Measurements from ENCODE around the gene DCC.

The DCC gene

DNA sequence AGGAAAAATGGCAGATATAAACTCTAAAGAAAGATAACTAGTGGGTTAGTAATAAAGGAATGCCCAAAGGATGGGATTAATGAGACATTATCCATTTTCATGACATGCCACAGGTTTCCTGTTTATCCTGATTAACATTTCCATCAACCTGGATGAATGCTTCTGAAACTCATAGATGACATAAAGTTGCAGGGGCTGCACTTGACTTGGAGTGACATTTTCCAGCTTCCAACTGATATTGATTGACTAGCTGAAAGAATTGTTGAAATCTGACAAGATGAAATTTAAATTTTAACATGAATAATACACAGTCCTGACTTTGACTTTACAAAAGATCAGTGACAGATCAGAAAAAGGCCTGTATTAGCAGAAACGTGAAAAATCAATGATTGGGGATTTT, 214.2 kb downstream of the DCC start:
- Histone ChIP-seq H3K27me3 (replicated peaks; ENCODE audit: control insufficient read depth, insufficient read depth, low read length) (no peaks in the 10 kb centered on the region), H3K4me3 (replicated peaks; ENCODE audit: low read depth, low read length) (no peak overlapping the region), H3K36me3 (ENCODE audit: control insufficient read depth, insufficient read depth, low read length) (no peaks in the 10 kb centered on the region)
- TF ChIP-seq, protein P1, sequence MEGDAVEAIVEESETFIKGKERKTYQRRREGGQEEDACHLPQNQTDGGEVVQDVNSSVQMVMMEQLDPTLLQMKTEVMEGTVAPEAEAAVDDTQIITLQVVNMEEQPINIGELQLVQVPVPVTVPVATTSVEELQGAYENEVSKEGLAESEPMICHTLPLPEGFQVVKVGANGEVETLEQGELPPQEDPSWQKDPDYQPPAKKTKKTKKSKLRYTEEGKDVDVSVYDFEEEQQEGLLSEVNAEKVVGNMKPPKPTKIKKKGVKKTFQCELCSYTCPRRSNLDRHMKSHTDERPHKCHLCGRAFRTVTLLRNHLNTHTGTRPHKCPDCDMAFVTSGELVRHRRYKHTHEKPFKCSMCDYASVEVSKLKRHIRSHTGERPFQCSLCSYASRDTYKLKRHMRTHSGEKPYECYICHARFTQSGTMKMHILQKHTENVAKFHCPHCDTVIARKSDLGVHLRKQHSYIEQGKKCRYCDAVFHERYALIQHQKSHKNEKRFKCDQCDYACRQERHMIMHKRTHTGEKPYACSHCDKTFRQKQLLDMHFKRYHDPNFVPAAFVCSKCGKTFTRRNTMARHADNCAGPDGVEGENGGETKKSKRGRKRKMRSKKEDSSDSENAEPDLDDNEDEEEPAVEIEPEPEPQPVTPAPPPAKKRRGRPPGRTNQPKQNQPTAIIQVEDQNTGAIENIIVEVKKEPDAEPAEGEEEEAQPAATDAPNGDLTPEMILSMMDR (IDR thresholded peaks at IDR 0.05; ENCODE audit: insufficient read depth, low read length, poor library complexity, severe bottlenecking): no peak
- DNase-seq (ENCODE audit: extremely low read depth, insufficient read length): no peak

DNA sequence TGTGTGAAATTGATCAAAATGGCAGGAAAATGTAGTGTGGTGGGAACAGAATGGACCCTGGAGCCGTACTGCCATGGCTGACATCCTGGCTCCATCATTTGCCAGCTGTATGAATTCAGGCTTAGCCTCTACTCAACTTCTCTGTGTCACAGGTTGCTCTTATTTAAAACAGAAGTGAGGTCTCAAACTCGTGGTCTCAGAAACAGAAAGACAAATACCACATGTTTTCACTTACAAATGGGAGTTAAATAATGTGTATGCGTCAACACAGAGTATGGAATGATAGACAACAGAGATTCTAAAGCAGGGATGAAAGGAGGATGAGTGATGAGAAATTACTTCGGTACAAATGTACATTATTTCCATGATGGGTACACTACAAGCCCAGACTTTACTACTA, 227.4 kb downstream of the DCC start:
- TF ChIP-seq, protein P1 (IDR thresholded peaks at IDR 0.05; ENCODE audit: insufficient read depth, low read length, poor library complexity, severe bottlenecking): no peak
- DNase-seq (ENCODE audit: extremely low read depth, insufficient read length): no peak
- Histone ChIP-seq H3K36me3 (ENCODE audit: control insufficient read depth, insufficient read depth, low read length) (no peaks in the 10 kb centered on the region), H3K4me3 (replicated peaks; ENCODE audit: low read depth, low read length) (no peak overlapping the region), H3K27me3 (replicated peaks; ENCODE audit: control insufficient read depth, insufficient read depth, low read length) (no peaks in the 10 kb centered on the region)

DNA sequence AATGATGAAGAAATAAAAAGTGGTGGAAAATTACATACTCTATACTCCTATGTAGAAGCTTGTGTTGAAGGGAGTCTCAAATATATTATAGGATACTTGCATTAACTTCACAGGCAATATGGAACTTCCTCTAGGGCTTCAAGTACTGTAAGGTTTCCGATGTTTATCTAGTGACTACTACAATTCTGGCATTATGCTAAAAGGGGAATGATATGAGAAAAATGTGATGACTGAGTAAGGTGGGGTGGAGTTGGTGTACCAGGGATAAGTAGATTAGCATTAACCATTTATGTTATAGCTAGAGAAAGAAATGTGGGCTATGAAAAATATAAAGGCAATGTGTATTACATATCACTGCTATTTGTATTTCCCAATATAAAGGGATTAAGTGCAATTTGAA, 229.5 kb downstream of the DCC start:
- TF ChIP-seq, protein P1 (IDR thresholded peaks at IDR 0.05; ENCODE audit: insufficient read depth, low read length, poor library complexity, severe bottlenecking): no peak
- H3K4me3 ChIP-seq (replicated peaks; ENCODE audit: low read depth, low read length): no peak overlapping the region
- no peak for DNase-seq (ENCODE audit: extremely low read depth, insufficient read length)
- no peaks in the 10 kb centered on the region for H3K27me3 ChIP-seq (replicated peaks; ENCODE audit: control insufficient read depth, insufficient read depth, low read length)
- H3K36me3 ChIP-seq (ENCODE audit: control insufficient read depth, insufficient read depth, low read length): no peaks in the 10 kb centered on the region

DNA sequence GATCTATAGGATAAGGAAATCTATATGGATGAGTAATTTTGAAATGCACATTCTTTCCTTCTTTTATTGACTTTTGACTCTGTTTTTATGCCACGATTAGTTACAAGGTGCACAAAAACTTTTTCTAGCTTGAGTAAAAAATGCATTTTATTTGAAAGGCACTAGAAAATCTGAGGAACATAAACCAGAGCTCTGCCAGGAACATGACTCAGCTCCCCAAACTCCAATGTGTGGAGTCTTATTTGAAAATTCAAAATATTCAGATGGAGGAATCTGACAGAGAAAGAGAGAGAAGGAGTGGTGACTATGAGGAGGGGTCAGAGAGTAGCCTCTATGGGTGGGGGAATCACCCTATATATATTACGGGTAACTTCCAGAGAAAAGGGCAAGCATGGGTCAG, 231.0 kb downstream of the DCC start:
- no peaks in the 10 kb centered on the region for H3K36me3 ChIP-seq (ENCODE audit: control insufficient read depth, insufficient read depth, low read length)
- TF ChIP-seq, protein P1 (IDR thresholded peaks at IDR 0.05; ENCODE audit: insufficient read depth, low read length, poor library complexity, severe bottlenecking): no peak
- DNase-seq (ENCODE audit: extremely low read depth, insufficient read length): no peak
- H3K27me3 ChIP-seq (replicated peaks; ENCODE audit: control insufficient read depth, insufficient read depth, low read length): no peaks in the 10 kb centered on the region
- no peak overlapping the region for H3K4me3 ChIP-seq (replicated peaks; ENCODE audit: low read depth, low read length)

DNA sequence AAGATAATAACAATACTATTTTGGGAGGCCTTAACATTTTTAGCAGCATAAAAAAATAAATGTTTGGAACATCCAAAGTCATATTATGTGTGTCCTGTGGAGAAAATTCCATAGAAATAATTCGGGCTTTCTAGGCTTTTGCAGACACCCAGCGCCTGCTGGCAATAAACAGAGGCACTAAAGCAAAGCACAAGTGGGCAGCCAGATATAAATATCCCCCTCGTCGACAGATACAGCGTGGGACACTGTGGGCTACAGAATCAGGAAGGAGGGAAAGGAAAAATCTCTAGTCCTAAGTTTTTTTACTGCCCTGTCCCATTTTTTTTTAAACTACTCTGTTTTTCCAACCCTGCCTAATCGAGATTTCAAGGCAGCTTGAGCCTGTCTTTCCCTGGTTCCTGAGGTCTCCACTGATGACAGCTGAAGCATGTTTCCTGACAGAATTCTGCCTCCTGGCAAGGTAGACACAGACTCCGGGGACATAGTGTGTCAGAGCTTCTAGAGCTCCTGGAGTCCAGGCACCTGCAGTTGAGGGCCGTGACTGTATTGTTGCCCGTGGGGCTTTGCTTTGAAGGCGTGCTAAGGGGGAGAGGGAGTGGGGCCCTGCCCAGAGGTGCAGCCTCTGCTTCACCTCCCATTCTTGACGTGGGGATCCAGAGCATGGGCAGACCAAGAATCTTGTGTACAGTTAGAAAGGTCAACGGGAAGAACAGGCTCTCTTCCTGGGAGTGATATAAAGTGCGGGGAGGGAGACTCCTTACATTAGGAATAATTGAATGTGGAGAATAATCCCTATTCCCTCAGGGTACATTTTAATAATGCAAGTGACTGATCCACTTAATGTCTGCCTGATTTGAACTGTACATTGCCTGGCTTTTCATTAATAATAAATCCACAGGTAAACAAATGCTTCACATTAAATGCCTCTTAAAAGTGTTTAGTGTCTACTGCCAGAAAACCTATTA, 232.3 kb downstream of the DCC start:
- TF ChIP-seq, protein P1 (IDR thresholded peaks at IDR 0.05; ENCODE audit: insufficient read depth, low read length, poor library complexity, severe bottlenecking): no peak
- DNase-seq (ENCODE audit: extremely low read depth, insufficient read length): no peak
- Histone ChIP-seq H3K27me3 (replicated peaks; ENCODE audit: control insufficient read depth, insufficient read depth, low read length) (no peaks in the 10 kb centered on the region), H3K36me3 (ENCODE audit: control insufficient read depth, insufficient read depth, low read length) (no peaks in the 10 kb centered on the region), H3K4me3 (replicated peaks; ENCODE audit: low read depth, low read length) (no peak overlapping the region)

All from GM06990 (cell line).